K562 (cell line): Measurements from ENCODE around the gene CAPN5. TPM values are rescaled to one million over a fixed set of nuclear protein-coding genes. Genes with fewer than 3 reads are reported as not detected.
A peak's percentile ranks its signal among the peaks of the same experiment; 100 is the strongest.

Source experiments
- ATAC-seq: fragments of 200-7000 bp; cut with Tn5 transposase; 3 replicates; pipeline ENCODE4 v1.9.1; 2020; ENCODE audit warnings: moderate library complexity
- BruUV-seq: library from RNA; stranded (reverse); fragments of 400-500 nt; replicated peaks from 2 replicates; lab custom pipeline; 2021; lab: Mats Ljungman, UMichigan
- CTCF ChIA-PET: fragments of 300-600 bp; formaldehyde crosslinking; extraction: SDS; loops from one replicate; lab custom pipeline; 2021; ENCODE audit warnings: low intra/inter-chr PET ratio; lab: Yijun Ruan, JAX
- POLR2A ChIA-PET: fragments of 300-600, 350-650 bp; sonication (Branson Sonifier 250); formaldehyde crosslinking; extraction: SDS; loops from one replicate; lab custom pipeline; 2021; ENCODE audit warnings: antibody characterized with exemption, inconsistent platforms; lab: Yijun Ruan, JAX
- DNase-seq, 4 experiments: peaks; one replicate each; pipeline versions ENCODE4 v3.0.0 to v3.0.0-alpha.2; 2011 to 2018; ENCODE audit warnings: low spot score in 3 of 4, mixed read lengths in 3 of 4; ENCODE audit errors: extremely low read depth in 1 of 4
- FAIRE-seq: peaks from 2 replicates; lab custom pipeline; 2011; peaks lifted over from hg19 to GRCh38; lab: Jason Lieb, UNC
- H2AFZ ChIP-seq: 2 replicates; pipeline ENCODE4 v1.6.0; 2011; ENCODE audit warnings: low read depth, low read length, control low read depth, inconsistent platforms
- H3K27ac ChIP-seq: fragments of 200-600 bp; 3 replicates; pipeline ENCODE4 v1.8.0; 2011; ENCODE audit warnings: low read depth, mild to moderate bottlenecking, control low read depth, inconsistent platforms, low read length, moderate library complexity, mixed read lengths; ENCODE audit errors: extremely low read depth
- H3K27me3 ChIP-seq, 2 experiments: fragments of 300-600 bp in 1 of 2; 2 replicates in 1 of 2; 3 replicates in 1 of 2; pipeline versions ENCODE4 v1.6.0 to v1.8.0; 2011; ENCODE audit warnings: inconsistent platforms in 2 of 2, low read length in 2 of 2, mild to moderate bottlenecking in 1 of 2, mixed read lengths in 1 of 2, moderate library complexity in 1 of 2; ENCODE audit not compliant: control insufficient read depth in 2 of 2, insufficient read depth in 2 of 2
- H3K36me3 ChIP-seq: fragments of 300-600 bp; 3 replicates; pipeline ENCODE4 v1.8.0; 2011; ENCODE audit warnings: mild to moderate bottlenecking, low read length, inconsistent platforms; ENCODE audit not compliant: control insufficient read depth, insufficient read depth
- H3K4me1 ChIP-seq, 2 experiments: fragments of 200-600 bp in 1 of 2; replicated peaks in 1 of 2; 2 replicates in 1 of 2; 3 replicates in 1 of 2; pipeline versions ENCODE4 v1.5.1 to v1.8.0; 2011; ENCODE audit warnings: inconsistent platforms in 2 of 2, low read length in 2 of 2, mild to moderate bottlenecking in 1 of 2, mixed read lengths in 1 of 2, moderate library complexity in 1 of 2; ENCODE audit not compliant: control insufficient read depth in 2 of 2, insufficient read depth in 2 of 2
- H3K4me2 ChIP-seq: 2 replicates; pipeline ENCODE4 v1.6.1; 2011; ENCODE audit warnings: low read length, control low read depth, inconsistent platforms, mixed read lengths; ENCODE audit not compliant: insufficient read depth
- H3K4me3 ChIP-seq: fragments of 200-600 bp; sonication (generic), shearing (Covaris generic); 2 replicates; pipeline ENCODE4 v1.5.1; 2016; ENCODE audit warnings: control low read depth, inconsistent platforms
- H3K79me2 ChIP-seq: fragments of 200-600 bp; 3 replicates; pipeline ENCODE4 v1.8.0; 2011; ENCODE audit warnings: low read length, inconsistent platforms; ENCODE audit not compliant: control insufficient read depth, insufficient read depth
- H3K9ac ChIP-seq, 2 experiments: 2 replicates each; pipeline versions ENCODE4 v1.6.0 to v1.6.1; 2011; ENCODE audit warnings: low read depth in 2 of 2, low read length in 2 of 2, control low read depth in 1 of 2, inconsistent platforms in 1 of 2, mild to moderate bottlenecking in 1 of 2, mixed read lengths in 1 of 2; ENCODE audit not compliant: insufficient read depth in 1 of 2
- H3K9me1 ChIP-seq: one replicate; pipeline ENCODE4 v1.6.0; 2011; ENCODE audit warnings: inconsistent platforms, mild to moderate bottlenecking, low read length, moderate library complexity; ENCODE audit not compliant: control insufficient read depth, insufficient read depth
- H3K9me3 ChIP-seq: replicated peaks from 2 replicates; pipeline ENCODE4 v1.5.1; 2011; ENCODE audit warnings: low read depth, low read length, inconsistent platforms; ENCODE audit not compliant: control insufficient read depth, insufficient read depth
- H4K20me1 ChIP-seq: replicated peaks from 2 replicates; pipeline ENCODE4 v1.6.1; 2011; ENCODE audit warnings: low read length, inconsistent platforms, mixed read lengths; ENCODE audit not compliant: control insufficient read depth, insufficient read depth
- CREB1 ChIP-seq, 2 experiments: sonication (generic) in 1 of 2; formaldehyde crosslinking in 1 of 2; IDR thresholded peaks; 2 replicates each; pipeline versions ENCODE4 v1.6.1 to v1.8.0; 2012 to 2022; ENCODE audit warnings: inconsistent platforms in 1 of 2, mild to moderate bottlenecking in 1 of 2, missing genetic modification reagents in 1 of 2, moderate library complexity in 1 of 2
- MEIS2 ChIP-seq: fragments of 450-650 bp; IDR thresholded peaks from 2 replicates; pipeline ENCODE4 v1.6.1; 2014; ENCODE audit warnings: mild to moderate bottlenecking; ENCODE audit not compliant: partially characterized antibody
- PBX2 ChIP-seq, 2 experiments: IDR thresholded peaks in 1 of 2; conservative IDR thresholded peaks in 1 of 2; 2 replicates each; pipeline ENCODE4 v1.6.1; 2016; ENCODE audit warnings: low read depth in 2 of 2, mild to moderate bottlenecking in 1 of 2, missing compliant biosample characterization in 1 of 2, missing genetic modification characterization in 1 of 2, moderate library complexity in 1 of 2
- WGBS: fragments of 100-300 bp; shearing (Covaris generic); methylation state at CpG from one replicate; pipeline ENCODE4 v1.1.6; 2016; ENCODE audit warnings: low coverage, mixed read lengths; ENCODE audit not compliant: insufficient coverage; ENCODE audit errors: missing lambda C conversion rate; 5-methylcytosine and 5-hydroxymethylcytosine counted together
- in situ Hi-C: fragments of 300-500 bp; cut with MboI; formaldehyde crosslinking; loops from 4 replicates; pipeline ENCODE4 v1.15.0; 2018; ENCODE audit warnings: inconsistent platforms, mixed read lengths
- intact Hi-C: fragments of 100-400 bp; cut with micrococcal nuclease; formaldehyde crosslinking; loops from 2 replicates; pipeline ENCODE4 v1.14.2; 2022
- polyA plus RNA-seq, 8 experiments: library from polyadenylated mRNA; depleted of rRNA in 4 of 8; stranded (reverse) in 5 of 8; unstranded in 3 of 8; fragments of >200 nt; fragmentation: Nextera tagmentation in 2 of 8; fragmentation: Illumina TruSeq in 1 of 8; extraction: Ambion mirVana in 2 of 8; extraction: Trizol in 1 of 8; gene quantifications; 2 replicates each; pipeline versions ENCODE4 v1.2.1 to v1.2.3, GENCODE V29; 2011 to 2014; ENCODE audit warnings: inconsistent platforms in 1 of 8, missing spikeins in 1 of 8
- total RNA-seq, 7 experiments: library from RNA; depleted of rRNA in 6 of 7; stranded (reverse); fragments of >200 nt in 6 of 7; fragmentation: Illumina TruSeq in 2 of 7; extraction: Trizol in 2 of 7; gene quantifications; 2 replicates each; pipeline versions ENCODE4 v1.2.1 to v1.2.3, GENCODE V29; 2011 to 2021; ENCODE audit warnings: low replicate concordance in 1 of 7

CAPN5 gene
- total and polyA plus RNA-seq, 9 of the 15 experiments (the other 6 are each of a cell fraction or from before 2014, with no cell fraction given) = 0.04 to 0.44 (median 0.14) TPM; not detected in 2

GRCh38 chr11:77020734-77021133 lies 46.0 kb upstream of the CAPN5 start:
- TF ChIP-seq MEIS2 = peak; percentile 62
- no peak for TF ChIP-seq CREB1 (IDR thresholded peaks at IDR 0.05)
- TF ChIP-seq CREB1 (CRISPR knock-in tag; IDR thresholded peaks at IDR 0.05) = no peak
- no peak for TF ChIP-seq PBX2 (CRISPR knock-in tag; IDR thresholded peaks at IDR 0.05; ENCODE audit: low read depth)
- peak; percentile 67 for TF ChIP-seq PBX2 (tag; conservative IDR thresholded peaks at IDR 0.05; ENCODE audit: low read depth)
- DNase-seq = peak in 1 of 4 experiments; percentile 26
- POLR2A ChIA-PET = interaction anchor here (0.7 to 2.5 kb wide), 5 partner anchors 9 to 289 kb away, joined by 3 to 11 read pairs (median 3); partner anchors contain the start of gene B3GNT6
- no peaks in the 10 kb centered on the region for H4K20me1 ChIP-seq
- BruUV-seq = no TSS peak
- in situ Hi-C loops = no loop called here
- H2AFZ ChIP-seq = no peak overlapping the region
- no peak overlapping the region for H3K4me3 ChIP-seq
- no peaks in the 10 kb centered on the region for H3K9me1 ChIP-seq
- H3K4me1 ChIP-seq = peaks cover 0 to 6% of the 10 kb centered on the region in 2 experiments; a peak in 1 of 5 replicates
- H3K9me3 ChIP-seq = no peaks in the 10 kb centered on the region
- CTCF ChIA-PET = no interaction called here
- FAIRE-seq = no peak
- H3K36me3 ChIP-seq = peaks cover 6% of the 10 kb centered on the region; the same call in 2 of the 3 replicates
- H3K9ac ChIP-seq = no peak overlapping the region
- intact Hi-C loops = no loop called here
- no peak; the same call in 1 of the 3 replicates for ATAC-seq
- H3K27me3 ChIP-seq = no peaks in the 10 kb centered on the region
- 62% methylated on average over 2 of the region's 2 CpGs for WGBS
- no peak overlapping the region for H3K4me2 ChIP-seq
- H3K27ac ChIP-seq = peak overlapping the region; percentile 32; the same call in 1 of the 3 replicates
- no peaks in the 10 kb centered on the region for H3K79me2 ChIP-seq
